GM08714 (cell line): ENCODE data around the gene CNTNAP2.

Experiments used
- H3K4me3 ChIP-seq: fragments of 200-500 bp; sonication (Bioruptor generic); 2 replicates; pipeline ENCODE4 v1.5.1; 2014; ENCODE audit warnings: mild to moderate bottlenecking, low read length, inconsistent platforms
- ZNF274 ChIP-seq: IDR thresholded peaks from 2 replicates; pipeline ENCODE4 v1.6.1; 2012; ENCODE audit warnings: mild to moderate bottlenecking, low read depth, low read length

CNTNAP2 gene

DNA sequence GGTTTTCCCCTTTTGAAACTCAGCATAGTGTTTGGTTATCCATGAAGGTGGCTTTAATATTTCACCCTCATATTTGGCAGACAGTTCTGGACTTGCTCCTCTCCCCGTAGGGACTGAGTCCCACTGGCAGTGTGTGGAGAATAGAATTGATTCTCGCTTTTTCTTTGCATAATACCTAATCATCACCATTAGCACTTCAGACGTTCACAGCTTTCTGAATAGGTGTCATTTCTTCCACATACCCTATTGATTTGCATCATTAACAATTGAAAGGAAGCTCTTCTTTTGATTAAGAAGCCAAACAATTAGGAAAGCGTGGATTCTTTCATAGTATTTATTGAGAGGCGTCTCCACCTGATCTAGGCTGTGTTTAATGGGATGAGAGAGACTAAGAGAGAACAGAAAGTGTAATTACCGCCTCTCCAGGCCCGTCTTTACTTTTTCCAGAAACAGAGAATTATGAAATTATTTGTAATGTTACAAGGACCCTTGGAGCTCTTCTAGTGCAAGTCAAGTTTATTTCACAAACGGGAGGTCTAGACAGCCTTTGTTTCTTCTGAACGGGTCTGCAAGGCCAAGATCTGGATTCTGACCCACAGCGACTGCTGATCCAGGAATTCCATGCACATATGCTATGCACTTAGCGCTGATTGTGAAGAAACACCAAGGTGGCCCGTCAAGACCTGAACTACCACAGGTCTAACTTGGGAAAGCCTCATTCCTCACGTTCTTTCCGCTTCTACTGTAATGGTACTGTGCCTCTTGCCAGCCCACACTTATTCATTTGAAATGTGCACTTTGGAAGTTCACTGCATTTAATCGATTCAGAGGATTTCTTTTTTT, 2224.1 kb downstream of the CNTNAP2 start:
- no peak overlapping the region for H3K4me3 ChIP-seq
- no peak for TF ChIP-seq ZNF274

DNA sequence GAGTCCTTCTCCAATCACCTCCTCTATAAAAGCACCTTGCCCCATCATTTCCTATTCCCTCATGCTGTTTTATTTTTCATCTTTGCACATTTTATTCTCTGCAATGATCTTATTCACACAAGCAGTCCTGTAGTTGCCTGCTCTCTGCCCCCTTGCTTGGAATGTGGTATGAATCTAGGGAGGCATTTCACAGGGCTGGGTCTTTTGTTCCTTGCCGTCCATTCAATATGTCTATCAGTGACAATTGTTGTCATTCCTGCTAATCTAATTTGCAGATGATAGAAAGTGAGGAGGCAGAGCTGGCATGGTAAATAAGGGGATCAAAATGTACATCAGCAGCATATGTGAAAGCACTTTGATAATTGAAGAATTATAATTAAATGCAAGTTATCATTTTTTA, 2227.8 kb downstream of the CNTNAP2 start:
- no peak for TF ChIP-seq ZNF274
- H3K4me3 ChIP-seq: no peak overlapping the region

DNA sequence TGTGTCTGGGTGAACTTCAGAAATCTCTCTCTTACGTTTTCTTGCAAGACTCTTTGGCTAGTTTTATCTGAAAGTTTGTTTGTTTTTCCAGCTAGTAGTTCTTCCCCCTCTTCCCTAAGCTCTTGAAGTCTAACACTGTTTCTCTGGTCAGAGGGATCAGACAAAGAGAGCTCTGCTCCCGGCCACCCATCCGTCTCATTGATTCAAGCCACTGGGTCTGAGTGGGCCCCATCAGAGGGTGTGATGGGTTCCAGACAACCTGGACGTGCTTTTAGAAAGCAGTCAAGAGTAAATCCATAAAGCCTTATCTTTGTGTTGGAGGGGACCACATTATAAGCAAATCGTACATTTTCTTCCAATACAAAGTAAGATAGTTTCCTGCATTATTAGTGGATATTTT, 2231.4 kb downstream of the CNTNAP2 start:
- no peak for TF ChIP-seq ZNF274
- H3K4me3 ChIP-seq: no peak overlapping the region

DNA sequence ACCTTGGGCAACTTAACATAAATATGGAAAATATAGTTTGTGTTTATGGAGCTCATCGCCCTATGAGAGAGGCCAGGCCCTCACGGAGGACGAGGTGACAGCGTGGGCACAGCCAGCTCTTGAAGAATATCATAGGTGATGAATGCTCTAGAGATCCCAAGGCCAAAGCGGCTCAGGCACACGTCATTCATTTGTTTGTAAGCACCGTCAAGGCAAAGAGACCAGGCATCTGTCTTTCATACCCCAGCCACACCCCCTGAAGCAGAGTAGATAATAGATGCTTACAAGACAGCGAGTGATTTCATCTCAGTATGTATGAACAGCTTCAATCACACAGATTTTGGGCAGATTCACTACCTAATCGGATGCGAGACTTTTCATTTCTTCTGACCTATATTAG, 2231.9 kb downstream of the CNTNAP2 start:
- TF ChIP-seq ZNF274: no peak
- H3K4me3 ChIP-seq: no peak overlapping the region

DNA sequence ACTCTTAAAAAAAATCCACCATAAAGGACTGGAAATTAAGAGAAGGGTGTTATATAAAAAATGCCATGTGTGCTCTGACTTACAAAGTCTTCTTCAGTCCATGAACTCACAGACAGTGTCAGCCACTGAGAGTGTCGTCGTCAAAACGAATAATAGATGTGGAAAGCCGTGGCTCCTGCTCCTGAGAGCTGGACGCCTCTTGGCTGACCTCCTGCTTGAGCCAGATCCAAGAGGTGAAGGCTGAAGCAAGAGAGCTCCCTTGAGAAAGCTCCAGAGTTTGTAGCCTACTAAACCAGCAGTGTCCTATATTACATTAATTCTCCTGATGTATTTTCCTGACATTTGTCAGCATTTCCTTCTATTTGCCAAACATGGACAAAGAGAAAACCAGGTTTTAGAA, 2239.7 kb downstream of the CNTNAP2 start:
- no peak overlapping the region for H3K4me3 ChIP-seq
- TF ChIP-seq ZNF274: no peak

DNA sequence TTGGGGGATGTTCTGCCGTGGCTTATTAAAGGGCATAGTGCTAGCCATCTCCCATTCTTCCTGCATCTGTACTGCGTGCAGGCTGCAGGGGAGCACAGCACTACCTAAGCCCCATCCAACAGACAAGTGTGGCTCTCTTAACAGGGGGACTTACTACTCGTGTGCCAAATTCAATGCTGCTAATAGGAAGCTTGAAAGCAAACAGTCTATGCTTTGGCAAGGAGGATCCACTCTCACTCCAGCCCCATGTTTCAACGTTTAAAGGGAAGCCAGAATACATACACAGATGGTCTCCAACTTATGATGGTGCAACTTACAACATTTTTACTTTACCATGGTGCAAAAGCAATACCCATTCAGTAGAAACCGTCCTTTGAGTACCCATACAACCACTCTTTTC, 2245.9 kb downstream of the CNTNAP2 start:
- H3K4me3 ChIP-seq: no peak overlapping the region
- TF ChIP-seq ZNF274: no peak

DNA sequence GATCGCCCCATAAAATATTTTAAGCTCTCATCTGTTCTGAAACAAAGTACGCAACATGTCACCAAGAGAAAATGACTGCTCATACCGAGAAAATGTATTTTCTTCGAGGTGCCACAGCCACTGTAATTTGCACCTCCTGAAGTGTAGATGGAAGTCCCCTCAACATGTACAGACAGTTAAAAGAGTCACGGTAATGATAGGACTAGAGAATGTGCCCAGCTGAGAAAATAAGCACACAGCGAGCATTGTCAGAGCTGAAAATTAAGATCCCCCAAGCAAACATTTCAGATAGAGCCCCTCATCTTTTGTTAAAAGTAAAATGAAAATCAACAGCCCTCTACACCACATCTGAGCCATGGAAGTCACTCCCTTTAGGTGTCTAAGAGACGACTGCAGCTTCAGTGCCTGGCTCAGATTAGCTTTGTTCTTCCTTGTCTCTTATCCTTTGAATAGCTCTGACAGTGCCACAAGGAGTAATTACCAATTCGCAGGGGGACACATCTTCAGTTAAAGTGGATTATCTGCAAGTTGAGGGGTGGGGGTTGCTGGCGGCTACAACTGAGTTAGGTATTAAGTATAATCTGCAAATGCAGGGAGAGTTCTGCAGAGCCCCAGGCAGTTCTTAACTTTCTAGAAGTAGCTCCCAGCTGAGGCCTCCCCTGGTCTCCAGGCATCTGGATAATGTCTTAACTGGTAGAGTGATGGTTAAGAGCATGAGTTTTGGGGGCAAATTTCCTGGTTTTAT, 2251.3 kb downstream of the CNTNAP2 start:
- TF ChIP-seq ZNF274: no peak

DNA sequence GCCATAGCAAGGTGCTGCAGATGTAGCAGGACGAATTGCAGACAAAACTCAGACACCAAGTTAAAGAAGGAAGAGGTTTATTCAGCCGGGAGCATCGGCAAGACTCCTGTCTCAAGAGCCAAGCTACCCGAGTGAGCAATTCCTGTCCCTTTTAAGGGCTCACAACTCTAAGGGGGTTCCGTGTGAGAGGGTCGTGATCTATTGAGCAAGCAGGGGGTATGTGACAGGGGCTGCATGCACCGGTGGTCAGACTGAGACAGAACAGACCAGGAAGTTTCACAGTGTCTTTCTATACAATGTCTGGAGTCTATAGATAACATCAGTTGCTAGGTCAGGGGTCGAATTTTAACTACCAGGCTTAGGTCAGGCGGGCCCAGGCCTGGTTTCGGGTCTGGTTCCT, 2252.0 kb downstream of the CNTNAP2 start:
- no peak overlapping the region for H3K4me3 ChIP-seq
- TF ChIP-seq ZNF274: no peak

More for the DNA sequence above, 2251.3 kb downstream of the CNTNAP2 start:
- no peak overlapping the region for H3K4me3 ChIP-seq

DNA sequence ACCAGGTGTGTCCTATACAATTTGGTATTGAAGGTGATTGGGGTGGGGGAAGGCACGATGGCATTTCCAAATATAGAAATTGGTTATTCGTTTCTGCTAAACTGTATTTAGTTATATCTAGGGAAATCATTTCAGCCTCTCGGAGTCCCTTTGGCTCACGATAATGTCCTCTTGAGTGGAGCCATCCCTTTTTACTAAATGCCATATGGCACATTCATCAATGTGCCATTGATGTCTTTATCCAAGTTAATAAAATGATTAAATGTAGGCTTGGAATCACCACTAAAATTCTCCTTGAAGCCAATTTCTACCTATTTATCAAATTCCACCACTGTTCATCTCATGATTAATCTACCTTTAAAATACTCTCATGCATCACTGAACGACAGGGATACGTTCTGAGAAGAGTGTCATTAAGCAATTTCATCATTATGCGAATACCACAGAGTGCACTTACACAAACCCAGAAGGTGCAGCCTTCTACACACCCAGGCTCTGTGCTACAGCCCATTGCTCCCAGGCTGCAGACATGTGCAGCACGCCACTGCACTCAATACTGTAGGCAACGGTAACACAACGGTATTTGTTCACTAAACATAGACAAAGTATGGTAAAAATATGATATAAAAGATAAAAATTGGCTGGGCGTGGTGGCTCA, 2254.8 kb downstream of the CNTNAP2 start:
- no peak for TF ChIP-seq ZNF274
- H3K4me3 ChIP-seq: no peak overlapping the region

DNA sequence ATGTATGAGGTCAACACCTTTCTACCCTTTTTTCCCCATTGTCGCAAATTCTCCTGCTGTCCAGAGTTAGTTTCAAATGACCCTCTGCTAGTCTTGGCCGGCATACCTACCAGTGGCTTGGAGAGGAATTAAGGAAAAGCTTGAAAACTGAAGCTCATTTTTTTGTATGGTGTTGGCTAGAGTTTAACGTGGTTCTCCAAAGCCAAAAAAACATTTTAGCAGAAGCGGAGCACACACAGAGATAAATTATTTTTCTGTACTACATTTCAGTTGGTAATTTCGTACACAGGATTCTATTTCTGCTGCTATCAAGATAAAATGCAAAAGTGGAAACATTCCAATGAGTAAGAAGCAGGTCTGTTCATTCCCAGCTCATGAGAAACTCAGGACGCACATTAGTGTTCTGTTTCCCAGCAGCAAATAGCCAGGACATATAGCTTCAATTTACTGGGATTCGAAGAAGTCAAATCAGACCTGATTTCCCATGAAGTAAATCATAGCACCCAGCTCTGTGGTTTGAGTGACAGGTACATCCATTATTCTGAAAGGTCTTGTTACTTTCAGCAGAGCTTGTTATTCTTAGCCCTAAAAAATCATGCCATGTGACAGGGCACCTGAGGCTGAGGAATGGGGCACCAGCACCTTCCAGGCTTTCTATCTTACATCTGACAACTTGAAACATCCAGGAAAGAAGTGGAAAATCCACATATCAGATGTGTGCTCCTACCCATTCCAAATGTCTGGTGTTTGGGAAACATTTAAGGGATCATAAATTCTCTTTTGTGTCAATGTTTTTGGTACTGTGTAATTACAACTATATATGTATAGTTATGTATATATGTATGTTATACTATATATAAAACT, 2258.0 kb downstream of the CNTNAP2 start:
- TF ChIP-seq ZNF274: no peak

DNA sequence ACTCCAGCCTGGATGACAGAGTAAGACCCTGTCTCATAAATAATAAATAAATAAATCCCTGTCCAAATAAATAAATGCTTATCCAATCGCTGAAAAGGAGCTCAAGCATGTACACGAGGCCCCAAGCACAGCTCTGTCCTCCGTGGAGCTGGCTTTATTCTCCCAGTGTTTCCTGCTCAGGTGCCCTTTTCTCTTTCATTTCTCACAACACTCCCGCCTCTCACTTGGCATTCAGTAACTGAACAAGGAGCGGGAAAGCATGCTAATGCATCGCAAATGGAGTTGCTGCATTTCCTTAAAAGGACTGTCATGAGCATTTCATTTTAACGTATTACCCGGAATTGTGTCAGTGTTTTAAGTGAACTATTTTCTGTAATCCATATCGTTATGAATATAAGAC, 2263.1 kb downstream of the CNTNAP2 start:
- TF ChIP-seq ZNF274: no peak
- no peak overlapping the region for H3K4me3 ChIP-seq

More for the DNA sequence above, 2258.0 kb downstream of the CNTNAP2 start:
- H3K4me3 ChIP-seq: no peak overlapping the region

DNA sequence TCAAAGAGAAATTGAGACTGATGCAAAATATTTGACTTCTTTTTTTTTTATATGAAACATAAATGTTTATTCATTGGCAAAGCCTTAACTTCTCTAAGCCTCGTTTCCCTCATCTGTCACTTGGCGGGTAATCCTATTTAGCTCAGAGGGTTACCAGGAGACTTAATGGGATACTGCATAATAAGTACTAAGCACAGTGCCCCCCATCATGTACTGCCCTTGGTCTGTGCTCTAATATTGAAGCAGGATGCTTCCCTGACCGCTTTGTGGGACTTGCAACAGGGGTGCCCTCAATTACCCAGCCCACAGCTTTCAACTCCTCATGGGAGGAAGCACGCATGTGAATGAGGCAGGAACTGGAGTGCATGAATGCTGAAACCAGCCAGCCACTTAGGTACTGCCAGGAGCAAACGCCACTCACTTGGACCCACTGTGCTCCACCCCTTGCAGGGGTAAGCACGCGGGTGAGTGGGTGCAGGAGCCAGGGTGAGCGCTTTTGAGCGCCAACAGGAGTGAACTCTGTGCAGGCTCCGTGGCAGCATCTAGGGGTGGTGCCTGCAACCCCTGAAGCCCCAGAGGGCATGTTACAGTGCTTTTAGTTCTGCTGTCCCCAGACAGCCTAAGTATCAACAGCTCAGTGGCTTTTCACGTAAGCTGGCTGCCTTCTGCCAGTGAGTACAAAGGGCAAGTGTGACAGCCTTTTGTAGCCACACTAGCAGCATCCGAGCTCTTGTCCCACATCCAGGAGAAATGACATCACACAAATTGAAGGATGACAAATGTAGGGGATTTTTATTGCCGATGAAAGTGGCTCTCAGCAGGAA, 2264.2 kb downstream of the CNTNAP2 start:
- no peak for TF ChIP-seq ZNF274
- no peak overlapping the region for H3K4me3 ChIP-seq

DNA sequence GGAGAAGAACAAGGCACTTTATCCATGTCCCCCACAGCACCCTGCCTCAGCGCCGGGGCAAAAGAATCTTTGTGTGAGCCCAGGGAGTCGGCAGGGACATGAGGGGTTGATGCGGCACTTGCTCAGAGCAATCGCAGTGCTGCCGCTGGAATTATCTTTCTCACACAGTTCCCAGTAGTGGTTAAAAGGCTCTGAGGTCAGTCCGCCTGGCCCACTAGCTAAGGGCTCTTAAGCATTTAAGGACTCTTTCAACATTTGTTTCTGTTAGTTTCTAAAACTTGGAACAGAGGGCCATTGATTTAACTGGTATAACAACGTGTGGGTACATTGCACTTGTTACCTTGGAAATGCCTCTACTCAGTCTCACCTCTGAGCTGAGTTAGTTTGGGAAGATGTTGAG, 2266.0 kb downstream of the CNTNAP2 start:
- no peak overlapping the region for H3K4me3 ChIP-seq
- TF ChIP-seq ZNF274: no peak
